HFF-Myc (cell line): Measurements from ENCODE around the gene CHD9.
"Not testable (repeated sequence)": the region's sequence is repeated elsewhere in the genome, so short reads cannot be mapped to it uniquely, and the experiment has no call there.

ENCODE experiments used
- DNase-seq: peaks from one replicate; pipeline ENCODE4 v3.0.0-alpha.2; 2011; ENCODE audit warnings: low read depth; ENCODE audit errors: extremely low read depth
- H3K4me3 ChIP-seq: replicated peaks from 2 replicates; pipeline ENCODE4 v1.5.1; 2011; ENCODE audit warnings: low read depth, mild to moderate bottlenecking, control low read depth, low read length
- CTCF ChIP-seq: IDR thresholded peaks from 2 replicates; pipeline ENCODE4 v1.5.1; 2012; ENCODE audit warnings: mild to moderate bottlenecking, low read depth, low read length, control low read depth; ENCODE audit errors: missing control alignments

CHD9 gene

GRCh38 chr16:53040788-53041187 is 14.0 kb upstream of the CHD9 start:
- no peak for DNase-seq
- TF ChIP-seq CTCF: no peak
- H3K4me3 ChIP-seq: no peak overlapping the region

GRCh38 chr16:53041320-53042051 is 13.3 kb upstream of the CHD9 start:
- no peak for DNase-seq
- H3K4me3 ChIP-seq: no peak overlapping the region
- TF ChIP-seq CTCF: no peak

GRCh38 chr16:53042235-53042701 is 12.5 kb upstream of the CHD9 start:
- no peak overlapping the region for H3K4me3 ChIP-seq
- DNase-seq: no peak

GRCh38 chr16:53043428-53043831 is 11.4 kb upstream of the CHD9 start:
- DNase-seq: no peak
- TF ChIP-seq CTCF: no peak

More at GRCh38 chr16:53042235-53042701, 12.5 kb upstream of the CHD9 start:
- TF ChIP-seq CTCF: no peak

GRCh38 chr16:53043986-53044601 is 10.7 kb upstream of the CHD9 start:
- no peak overlapping the region for H3K4me3 ChIP-seq
- DNase-seq: no peak
- no peak for TF ChIP-seq CTCF

More at GRCh38 chr16:53043428-53043831, 11.4 kb upstream of the CHD9 start:
- H3K4me3 ChIP-seq: no peak overlapping the region

GRCh38 chr16:53045341-53046220 is 9.2 kb upstream of the CHD9 start:
- no peak for TF ChIP-seq CTCF
- DNase-seq: no peak
- no peak overlapping the region for H3K4me3 ChIP-seq

- not testable (repeated sequence) for DNase-seq, H3K4me3 ChIP-seq
Measured at GRCh38 chr16:53047515-53047914, 7.3 kb upstream of the CHD9 start.
